Fibroblast of the conjunctiva (primary cell): ENCODE results near the gene KRTAP9-8.
"Not testable (repeated sequence)": the region's sequence is repeated elsewhere in the genome, so short reads cannot be mapped to it uniquely, and the experiment has no call there.

Experiments
- DNase-seq: peaks from one replicate; pipeline ENCODE4 v3.0.0-alpha.2; 2010; ENCODE audit warnings: low read depth

KRTAP9-8 gene

DNA sequence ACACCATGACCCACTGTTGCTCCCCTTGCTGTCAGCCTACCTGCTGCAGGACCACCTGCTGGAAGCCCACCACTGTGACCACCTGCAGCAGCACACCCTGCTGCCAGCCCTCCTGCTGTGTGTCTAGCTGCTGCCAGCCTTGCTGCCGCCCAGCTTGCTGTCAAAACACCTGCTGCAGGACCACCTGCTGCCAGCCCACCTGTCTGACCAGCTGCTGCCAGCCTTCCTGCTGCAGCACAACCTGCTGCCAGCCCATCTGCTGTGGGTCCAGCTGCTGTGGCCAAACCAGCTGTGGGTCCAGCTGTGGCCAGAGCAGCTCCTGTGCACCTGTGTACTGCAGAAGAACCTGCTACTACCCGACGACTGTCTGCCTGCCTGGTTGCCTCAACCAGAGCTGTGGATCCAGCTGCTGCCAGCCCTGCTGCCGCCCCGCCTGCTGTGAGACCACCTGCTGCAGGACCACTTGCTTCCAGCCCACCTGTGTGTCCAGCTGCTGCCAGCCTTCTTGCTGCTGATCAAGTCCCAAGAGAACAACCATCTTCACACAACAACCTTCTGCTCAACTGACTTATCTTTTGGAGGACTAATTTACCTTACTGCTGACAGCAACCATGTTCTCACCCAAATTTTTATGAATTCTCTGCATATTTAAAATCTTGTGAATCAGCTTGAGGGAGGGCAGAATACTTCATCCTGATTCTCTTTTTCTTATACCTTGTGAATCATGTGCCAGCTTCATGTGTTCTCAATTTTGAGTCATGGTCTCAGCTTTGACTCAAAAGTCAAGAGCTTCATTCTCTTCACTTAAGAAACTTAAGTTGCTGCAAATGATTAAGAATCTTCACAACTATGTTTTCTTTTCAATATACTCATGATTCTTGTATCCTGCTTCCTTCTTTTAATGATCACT, 17.8 kb downstream of the KRTAP9-8 start, which contains the start of gene KRTAP9-9:
Gene KRTAP9-9 (plus strand): TSS at position 4 of the 910 bp plus-strand sequence.
- not testable (repeated sequence) for DNase-seq

DNA sequence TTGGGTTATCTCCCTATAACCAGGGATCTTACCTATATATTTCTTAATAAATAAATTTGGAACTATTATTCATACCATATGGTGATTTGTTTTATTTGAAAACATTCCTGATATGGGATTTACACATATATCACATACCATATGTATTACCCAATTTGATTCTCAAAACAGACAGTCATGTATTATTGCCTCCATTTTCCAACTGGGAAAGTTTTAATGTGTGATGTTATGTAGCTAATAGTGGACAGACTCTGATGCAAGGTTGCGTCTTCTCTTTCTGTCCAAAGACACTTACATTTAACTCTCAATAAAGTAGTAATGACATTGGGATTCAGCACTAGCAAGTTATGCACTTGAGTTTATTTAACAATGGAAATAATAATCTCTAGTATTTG, 18.5 kb downstream of the KRTAP9-8 start:
- DNase-seq: no peak

GRCh38 chr17:41258406-41258805, 20.6 kb downstream of the KRTAP9-8 start:
- DNase-seq: no peak

DNA sequence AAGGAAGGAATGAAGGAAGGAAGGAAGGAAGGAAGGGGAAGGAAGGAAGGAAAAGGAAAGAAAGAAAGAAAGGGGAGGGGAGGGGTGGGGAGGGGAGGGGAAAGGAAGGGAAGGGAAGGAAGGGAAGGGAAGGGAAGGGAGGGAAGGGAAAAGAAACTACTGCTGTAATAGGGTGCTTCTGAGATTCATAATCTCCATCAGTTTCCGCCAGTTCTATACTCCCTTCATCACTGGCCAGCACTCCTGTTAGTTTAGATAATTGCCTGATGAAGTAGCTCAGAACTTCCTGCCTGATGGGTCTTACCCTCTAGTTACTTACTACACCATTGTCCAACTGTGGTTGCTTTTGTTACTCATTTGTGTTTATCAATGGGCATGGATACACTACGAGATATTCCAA, 25.4 kb downstream of the KRTAP9-8 start:
- DNase-seq: no peak

DNA sequence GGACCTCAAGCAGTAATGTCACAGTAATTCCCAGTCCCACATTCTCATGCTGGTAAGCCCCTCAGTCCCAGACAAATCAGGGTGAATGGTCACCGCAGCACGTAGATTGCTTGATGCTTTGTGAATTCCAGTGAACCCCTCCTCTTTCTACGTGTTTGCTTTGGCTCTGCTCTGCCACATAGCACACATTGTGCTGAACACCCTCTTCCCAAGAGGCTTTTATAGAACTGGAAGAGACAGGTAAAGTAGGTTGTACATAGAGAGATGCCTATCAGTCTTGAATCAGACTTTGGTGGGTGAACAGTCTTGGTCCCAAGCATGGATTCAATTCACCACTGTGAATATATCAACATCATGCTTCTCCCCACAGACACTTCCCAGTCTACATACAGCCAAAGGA, 26.8 kb downstream of the KRTAP9-8 start:
- DNase-seq: no peak

DNA sequence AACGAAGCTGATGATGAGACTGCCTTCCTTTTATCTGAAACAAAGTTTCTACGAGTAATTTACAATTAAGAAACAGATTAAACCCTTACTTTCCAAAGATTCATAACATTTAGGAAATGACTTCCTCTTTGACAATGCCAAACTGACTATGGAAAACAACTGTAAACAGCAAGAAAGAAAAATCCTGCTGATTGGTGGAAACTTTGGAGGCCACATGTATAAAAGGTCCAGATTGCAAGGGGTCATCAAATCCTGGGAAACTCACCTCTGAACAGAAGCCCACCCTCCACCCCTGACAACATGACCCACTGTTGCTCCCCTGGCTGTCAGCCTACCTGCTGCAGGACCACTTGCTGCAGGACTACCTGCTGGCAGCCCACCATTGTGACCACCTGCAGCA, 27.3 kb downstream of the KRTAP9-8 start, which contains the start of gene KRTAP9-6:
Gene KRTAP9-6 (plus strand): TSS at position 301 of the 400 bp plus-strand sequence. CDS start 0 bp downstream, at position 301.
- DNase-seq: no peak

DNA sequence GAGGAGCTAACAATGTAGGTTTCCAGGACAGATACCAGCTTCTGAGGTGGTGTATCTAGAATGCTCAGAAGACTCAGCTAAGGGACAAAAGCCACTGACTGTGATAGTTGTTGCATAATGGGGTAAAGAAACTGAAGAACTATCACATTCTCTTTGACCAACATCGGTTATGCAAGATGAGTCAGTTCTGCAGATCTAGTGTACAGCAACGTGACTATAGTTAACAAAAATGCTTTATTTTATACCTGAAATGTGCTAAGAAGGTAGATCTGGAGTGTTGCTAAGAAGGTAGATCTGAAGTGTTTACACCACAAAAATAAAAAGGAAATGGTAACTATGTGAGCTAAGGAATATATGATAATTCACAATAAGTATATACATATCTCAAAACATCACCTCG, 29.9 kb downstream of the KRTAP9-8 start:
- DNase-seq: no peak

- DNase-seq: not testable (repeated sequence)
Measured at GRCh38 chr17:41271323-41271722, 33.5 kb downstream of the KRTAP9-8 start.

DNA sequence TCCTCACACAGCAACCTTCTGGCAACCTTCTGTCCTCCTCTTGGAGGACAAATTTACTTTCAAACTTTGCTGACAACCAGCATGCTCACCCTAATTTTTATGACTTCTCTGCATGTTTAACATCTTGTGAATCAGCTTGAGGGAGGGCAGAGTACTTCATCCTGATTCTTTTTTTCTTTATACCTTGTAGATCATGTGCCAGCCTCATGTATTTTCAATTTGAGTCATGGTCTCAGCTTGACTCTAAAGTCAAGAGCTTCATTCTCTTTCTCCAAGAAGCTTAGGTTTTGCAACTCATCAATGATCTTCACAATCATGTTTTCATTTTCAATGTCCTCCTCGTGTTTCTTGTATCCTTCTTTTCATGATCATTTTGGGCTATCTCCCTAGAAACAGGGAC, 34.1 kb downstream of the KRTAP9-8 start:
- no peak for DNase-seq

- DNase-seq: not testable (repeated sequence)
Measured at GRCh38 chr17:41275648-41276190, 37.9 kb downstream of the KRTAP9-8 start, which contains the start of gene KRTAP9-7. KRTAP9-7 (plus strand) TSS chr17:41275698; CDS start chr17:41275698, 0 bp downstream.

DNA sequence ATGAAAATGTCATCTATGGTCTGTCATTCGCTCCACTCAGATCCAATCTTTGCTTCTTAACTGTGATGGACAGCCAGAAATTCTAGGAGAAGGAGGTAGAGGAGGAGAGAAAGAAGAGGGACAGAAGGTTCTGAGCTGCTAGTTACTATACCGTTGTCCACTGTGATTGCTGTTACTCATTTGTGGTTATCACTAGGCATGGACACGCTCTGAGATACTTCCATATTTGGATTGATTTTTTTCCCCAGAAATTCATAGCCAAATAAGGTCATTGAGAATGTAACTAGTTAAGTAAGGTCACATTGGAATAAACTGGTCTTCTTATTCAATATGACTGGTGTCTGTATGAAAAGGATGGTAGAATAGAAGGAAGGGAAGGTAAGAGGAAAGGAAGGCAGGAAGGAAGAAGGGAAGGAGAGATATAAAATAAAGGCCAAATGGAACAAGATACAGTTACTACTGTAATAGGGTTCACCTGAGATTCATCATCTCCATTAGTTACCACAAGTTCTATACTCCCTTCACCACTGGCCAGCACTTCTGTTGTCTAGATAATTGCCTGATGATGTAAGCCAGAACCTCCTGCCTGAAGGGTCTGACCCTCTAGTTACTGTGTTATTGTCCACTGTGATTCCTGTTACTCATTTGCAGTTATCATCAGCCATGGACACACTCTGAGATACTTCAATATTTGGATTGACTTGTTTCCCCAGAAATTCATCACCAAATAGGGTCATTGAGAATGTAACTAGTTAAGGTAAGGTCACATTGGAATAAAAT, 40.6 kb downstream of the KRTAP9-8 start:
- no peak for DNase-seq

GRCh38 chr17:41284043-41284442, 46.2 kb downstream of the KRTAP9-8 start:
- no peak for DNase-seq

GRCh38 chr17:41284546-41284945, 46.7 kb downstream of the KRTAP9-8 start:
- no peak for DNase-seq

GRCh38 chr17:41287050-41287449, 49.3 kb downstream of the KRTAP9-8 start:
- DNase-seq: no peak
